HG02970 (cell line): Measurements from ENCODE around the gene TCN2.

Experiments
- ATAC-seq: cut with Tn5 transposase; IDR thresholded peaks from one replicate; pipeline ENCODE4 v1.9.1; 2021; ENCODE audit warnings: mild to moderate bottlenecking, moderate library complexity, moderate number of reproducible peaks; ENCODE audit not compliant: unreplicated experiment, low FRiP score

TCN2 gene

GRCh38 chr22:30640839-30641430, 34.0 kb downstream of the TCN2 start:
- ATAC-seq = no peak

- ATAC-seq = no peak
Measured at GRCh38 chr22:30643055-30643875, 36.3 kb downstream of the TCN2 start.

DNA sequence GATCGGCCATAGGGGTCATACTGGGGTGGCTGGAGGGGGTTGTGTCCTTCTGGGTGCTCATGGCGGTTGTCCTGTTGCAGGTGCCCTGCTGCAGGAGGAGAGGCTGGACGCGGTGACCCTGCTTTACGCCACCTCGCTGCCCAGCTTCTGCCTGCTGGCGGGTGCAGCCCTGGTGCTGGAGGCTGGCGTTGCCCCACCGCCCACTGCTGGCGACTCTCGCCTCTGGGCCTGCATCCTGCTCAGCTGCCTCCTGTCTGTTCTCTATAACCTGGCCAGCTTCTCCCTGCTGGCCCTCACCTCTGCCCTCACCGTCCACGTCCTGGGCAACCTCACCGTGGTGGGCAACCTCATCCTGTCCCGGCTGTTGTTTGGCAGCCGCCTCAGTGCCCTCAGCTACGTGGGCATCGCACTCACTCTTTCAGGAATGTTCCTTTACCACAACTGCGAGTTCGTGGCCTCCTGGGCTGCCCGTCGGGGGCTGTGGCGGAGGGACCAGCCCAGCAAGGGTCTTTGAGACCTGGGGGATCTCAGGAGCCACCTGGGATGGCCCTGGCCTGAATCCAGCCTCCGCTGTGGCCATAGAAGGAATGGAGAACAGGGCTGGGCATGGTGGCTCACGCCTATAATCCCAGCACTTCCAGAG, 39.7 kb downstream of the TCN2 start:
- ATAC-seq = no peak

DNA sequence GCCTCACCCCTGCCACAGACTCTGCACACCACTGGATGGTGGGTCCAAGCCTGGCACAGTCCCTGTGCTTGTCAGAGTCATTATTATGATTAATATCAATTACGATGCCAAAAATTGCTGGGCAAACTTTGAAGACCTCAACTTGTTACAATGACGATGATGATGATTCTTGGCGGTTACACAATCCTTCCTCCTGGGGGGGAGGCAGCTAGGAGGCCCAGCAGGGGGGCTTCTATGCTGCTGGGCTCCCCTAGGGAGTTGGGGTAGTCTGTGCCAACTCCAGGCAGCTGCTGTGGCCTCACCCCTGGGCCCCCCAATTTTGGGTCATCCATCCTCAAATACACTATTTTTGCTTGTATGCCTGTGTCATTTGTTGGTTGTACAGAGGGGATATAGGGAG, 40.6 kb downstream of the TCN2 start:
- no peak for ATAC-seq

DNA sequence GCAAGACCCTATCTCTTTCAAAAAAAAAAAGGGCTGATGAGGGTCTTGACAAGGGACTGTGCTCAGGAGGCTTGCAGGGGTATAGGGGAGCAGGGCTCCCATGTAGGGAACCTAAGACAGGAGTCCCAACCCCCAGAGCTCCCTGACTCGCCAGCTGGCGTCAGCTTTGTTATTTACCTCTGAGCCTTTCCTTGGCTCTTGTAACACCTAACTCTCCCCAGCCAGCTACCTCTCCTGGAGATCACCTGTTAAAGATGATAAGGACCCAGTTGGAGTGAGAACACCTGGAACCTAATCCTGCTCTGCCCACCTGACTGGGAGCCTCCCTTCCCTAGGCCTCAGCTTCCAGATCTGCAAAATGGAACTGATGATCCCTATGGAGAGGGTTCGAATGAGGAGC, 41.9 kb downstream of the TCN2 start:
- ATAC-seq = no peak

DNA sequence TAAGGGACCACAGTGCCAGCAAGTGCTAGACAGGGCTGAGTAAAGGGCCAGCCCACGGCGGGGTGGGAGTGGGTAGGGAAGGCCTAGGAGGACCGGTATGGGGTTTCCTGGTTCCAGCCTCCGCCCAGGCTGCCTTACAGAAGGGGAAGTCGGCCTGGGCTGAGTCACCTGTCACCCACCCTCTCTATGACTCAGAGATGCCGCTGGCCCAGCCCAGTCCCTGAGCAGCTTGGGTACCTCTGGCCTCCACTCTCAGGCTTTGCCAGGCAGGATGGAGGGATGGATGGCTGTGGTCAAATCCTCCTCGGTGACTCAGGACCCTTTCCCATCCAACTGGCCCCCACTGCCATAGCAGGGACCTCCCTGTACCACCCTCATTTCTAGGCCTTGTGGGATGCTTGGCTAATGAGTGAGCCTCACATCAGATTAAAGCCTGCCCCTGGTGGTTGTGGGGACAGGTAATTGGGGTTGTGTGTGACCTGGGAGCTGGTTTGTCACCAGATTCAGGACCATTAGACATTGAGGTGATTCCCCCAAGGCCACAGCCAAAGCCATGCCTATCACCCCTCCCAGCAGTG, 42.5 kb downstream of the TCN2 start:
- ATAC-seq = no peak

GRCh38 chr22:30650508-30651116, 43.6 kb downstream of the TCN2 start:
- ATAC-seq = no peak

DNA sequence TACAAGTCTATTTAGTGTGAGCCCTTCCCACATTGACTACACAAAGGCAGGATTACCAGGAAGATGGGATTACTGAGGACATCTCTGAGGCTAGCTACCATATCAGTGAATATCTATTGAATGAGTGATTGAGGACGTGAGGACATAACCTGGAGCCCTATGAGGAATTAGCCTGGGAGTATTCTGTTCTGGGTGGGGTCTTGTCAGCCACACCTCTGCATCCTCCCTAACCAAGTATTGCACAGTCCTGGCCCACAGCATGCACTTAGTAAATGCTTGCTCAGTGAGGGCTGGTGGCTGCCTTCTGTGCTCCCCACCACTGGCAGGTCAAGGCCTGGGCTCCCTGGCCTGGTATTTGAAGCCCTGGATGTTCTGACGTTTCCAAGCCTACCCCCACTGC, 45.9 kb downstream of the TCN2 start:
- no peak for ATAC-seq

DNA sequence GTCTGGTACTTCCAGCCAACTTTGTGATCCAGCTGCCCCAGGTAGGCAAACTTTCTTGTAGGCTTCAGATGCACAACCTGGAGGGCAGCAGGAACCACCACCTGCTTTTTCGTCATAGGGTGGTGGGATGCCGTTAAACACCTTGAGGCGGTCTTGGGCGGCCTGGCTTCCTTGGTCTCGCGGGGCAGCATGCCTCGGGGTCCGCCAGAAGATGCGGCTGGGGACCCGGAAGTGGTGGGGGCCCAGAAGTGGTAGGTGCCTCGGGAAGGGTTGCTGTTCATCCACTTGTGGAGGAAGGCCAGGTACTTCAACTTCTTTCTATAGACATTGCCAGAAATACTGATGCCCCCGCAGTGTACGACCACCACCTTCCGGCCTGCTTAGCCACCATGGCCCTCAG, 47.4 kb downstream of the TCN2 start:
- no peak for ATAC-seq

DNA sequence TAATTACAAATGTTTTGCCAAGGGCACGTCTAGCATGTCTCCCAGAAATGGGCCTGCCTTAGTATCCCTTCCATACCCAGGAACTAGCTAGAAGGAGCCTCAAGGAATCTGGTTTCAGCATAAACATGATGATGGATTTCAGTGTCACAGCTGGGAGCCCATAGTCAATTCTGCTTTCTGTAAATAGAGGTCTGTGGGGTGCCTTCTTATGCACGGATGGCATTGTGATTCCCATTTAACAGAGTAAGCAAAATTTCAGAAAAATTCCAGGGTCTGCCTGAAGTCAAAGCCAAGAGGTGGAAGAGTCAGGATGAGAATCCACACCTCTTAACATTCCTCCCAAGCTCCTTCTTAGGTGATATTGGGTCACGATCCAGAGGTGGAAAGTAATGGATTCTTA, 48.6 kb downstream of the TCN2 start:
- ATAC-seq = no peak

- ATAC-seq = no peak
Measured at GRCh38 chr22:30662040-30662439, 55.1 kb downstream of the TCN2 start.

DNA sequence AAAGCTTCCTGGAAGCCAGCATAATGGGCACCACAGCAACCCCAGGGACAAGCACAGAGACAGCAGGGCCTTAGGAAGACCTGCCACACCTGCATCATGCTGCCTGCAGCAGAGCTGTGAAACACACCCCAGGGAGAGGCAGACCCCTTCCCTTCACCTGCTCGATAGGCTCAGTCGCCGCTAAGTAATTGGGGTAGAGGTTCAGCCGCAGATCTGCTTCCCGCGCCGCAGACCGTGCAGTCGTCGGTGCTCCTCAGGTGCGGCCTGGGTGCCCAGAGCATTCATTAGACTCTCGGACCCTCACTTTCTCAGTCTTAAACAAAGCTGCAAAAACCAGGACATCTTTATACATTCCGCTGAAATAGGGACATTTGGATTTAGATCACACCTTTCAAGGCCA, 57.8 kb downstream of the TCN2 start:
- no peak for ATAC-seq

GRCh38 chr22:30665266-30665665, 58.3 kb downstream of the TCN2 start:
- no peak for ATAC-seq

GRCh38 chr22:30665786-30666185, 58.8 kb downstream of the TCN2 start:
- no peak for ATAC-seq

DNA sequence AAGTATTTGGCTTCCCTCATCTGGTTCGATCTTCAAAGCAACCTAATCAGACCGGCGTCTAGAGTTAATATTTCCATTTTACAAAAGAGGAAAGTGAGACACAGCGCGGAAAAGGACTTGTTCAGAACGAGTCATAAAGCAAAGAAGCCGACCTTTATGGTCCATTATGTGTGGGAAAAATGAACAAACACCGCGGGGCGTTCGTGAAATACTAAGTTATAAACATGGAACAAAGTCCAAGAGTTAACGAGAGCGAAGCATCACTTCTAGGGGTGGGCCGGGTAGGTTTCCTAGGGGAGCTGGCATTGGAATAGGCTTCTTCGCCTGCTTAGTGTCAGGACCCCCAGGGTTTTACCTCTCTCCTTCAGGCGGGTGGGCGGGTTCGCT, 60.1 kb downstream of the TCN2 start:
- ATAC-seq = peak; percentile 4

- ATAC-seq = peak; percentile 83
Measured at GRCh38 chr22:30667494-30668385, 60.8 kb downstream of the TCN2 start, which contains the start of gene DUSP18. Gene DUSP18, minus strand, starts transcription at chr22:30667875. Its CDS starts 3,872 bp downstream, at chr22:30664003.

- ATAC-seq = no peak
Measured at GRCh38 chr22:30668386-30668710, 61.4 kb downstream of the TCN2 start.

DNA sequence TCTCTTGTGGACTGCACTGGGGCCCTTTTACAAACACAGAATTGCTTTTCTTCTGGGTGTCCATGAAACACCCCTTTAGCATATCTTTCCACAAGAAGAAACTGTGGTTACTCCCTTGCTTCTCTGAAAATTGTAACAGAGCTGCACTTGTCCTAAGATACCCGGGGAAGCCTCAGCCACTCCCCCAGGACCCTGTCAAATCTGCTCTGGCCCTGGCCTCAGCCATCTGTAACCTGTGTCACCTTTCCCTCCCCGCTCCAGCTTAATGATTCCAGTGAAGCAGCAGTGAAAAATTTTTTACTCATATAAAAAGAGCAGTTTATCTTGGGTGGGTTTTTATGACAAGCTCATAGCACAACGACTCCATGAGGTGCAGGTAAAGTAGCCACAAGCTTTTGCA, 64.1 kb downstream of the TCN2 start:
- ATAC-seq = no peak

- ATAC-seq = no peak
Measured at GRCh38 chr22:30673136-30673535, 66.2 kb downstream of the TCN2 start.

- ATAC-seq = no peak
Measured at GRCh38 chr22:30674482-30674881, 67.5 kb downstream of the TCN2 start.
